ENCODE results near the gene TUBGCP6. TPM values are rescaled to one million over a fixed set of nuclear protein-coding genes. Genes with fewer than 3 reads are reported as not detected.

The TUBGCP6 gene
- polyA plus RNA-seq, 1 experiment = 8.5 TPM

DNA sequence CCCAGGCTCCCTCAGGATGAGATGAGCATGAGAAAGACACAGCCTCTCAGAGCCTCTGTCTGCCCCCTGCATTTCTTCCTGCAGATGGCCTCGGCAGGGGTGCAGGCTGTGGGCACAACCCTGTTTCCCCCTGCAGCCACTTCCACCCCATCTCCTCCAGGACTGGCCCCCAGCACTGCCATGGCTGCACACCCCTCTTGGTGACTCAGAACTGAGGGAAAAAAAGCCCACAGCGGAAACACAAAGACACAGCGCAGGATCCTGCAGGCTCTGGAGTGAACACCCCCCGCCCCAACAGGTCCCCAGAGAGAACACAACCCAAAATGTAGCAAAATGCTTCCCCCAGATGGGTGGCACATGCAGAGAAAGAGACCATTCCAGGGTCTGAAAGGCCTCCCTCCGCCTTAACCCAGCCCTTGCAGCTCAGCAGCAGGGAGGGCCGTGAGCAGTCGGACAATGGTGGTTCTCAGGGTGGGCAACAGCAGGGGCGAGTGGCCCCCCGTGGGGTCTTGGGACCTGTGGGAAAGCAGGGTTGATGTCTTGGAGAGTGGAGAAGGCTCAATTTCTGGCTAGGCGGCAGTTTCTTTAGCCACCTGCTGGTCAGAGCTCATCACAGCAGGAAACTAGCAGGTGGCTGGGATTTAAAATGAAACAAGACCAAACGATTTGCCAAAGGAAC lies 8.0 kb downstream of the TUBGCP6 start:
- Histone ChIP-seq H3K27ac (ENCODE audit: low read depth, low read length) (no peak overlapping the region), H3K4me3 (ENCODE audit: low read depth, low read length) (no peak overlapping the region), H3K9me3 (ENCODE audit: control insufficient read depth, insufficient read depth, low read length) (peaks cover 11% of the 10 kb centered on the region; the same call in 1 of the 2 replicates), H3K27me3 (ENCODE audit: control insufficient read depth, insufficient read depth, low read length) (no peaks in the 10 kb centered on the region)
- ChIA-PET POLR2A (interaction anchor here (1.0 kb wide), 1 partner anchor 15 kb away, joined by 3 read pairs; the partner anchor contains the start of gene HDAC10), CTCF (interaction anchor here (1.4 to 2.6 kb wide), 3 partner anchors 15 to 130 kb away, joined by 3 to 6 read pairs (median 3); no protein-coding TSS in a partner anchor)
- no peak for DNase-seq (ENCODE audit: low read depth, low spot score)
- peak; percentile 58 for TF ChIP-seq CTCF (IDR thresholded peaks at IDR 0.05; ENCODE audit: low read depth, low read length)

- CTCF ChIA-PET = no interaction called here
- DNase-seq (ENCODE audit: low read depth, low spot score) = no peak
- Histone ChIP-seq H3K4me3 (ENCODE audit: low read depth, low read length) (no peak overlapping the region), H3K27ac (ENCODE audit: low read depth, low read length) (no peak overlapping the region), H3K27me3 (ENCODE audit: control insufficient read depth, insufficient read depth, low read length) (no peaks in the 10 kb centered on the region), H3K9me3 (ENCODE audit: control insufficient read depth, insufficient read depth, low read length) (peaks cover 11% of the 10 kb centered on the region; the same call in 1 of the 2 replicates)
- POLR2A ChIA-PET = no interaction called here
- TF ChIP-seq CTCF (IDR thresholded peaks at IDR 0.05; ENCODE audit: low read depth, low read length) = no peak
These were observed 11.6 kb downstream of the TUBGCP6 start for GRCh38 chr22:50233223-50233622.

DNA sequence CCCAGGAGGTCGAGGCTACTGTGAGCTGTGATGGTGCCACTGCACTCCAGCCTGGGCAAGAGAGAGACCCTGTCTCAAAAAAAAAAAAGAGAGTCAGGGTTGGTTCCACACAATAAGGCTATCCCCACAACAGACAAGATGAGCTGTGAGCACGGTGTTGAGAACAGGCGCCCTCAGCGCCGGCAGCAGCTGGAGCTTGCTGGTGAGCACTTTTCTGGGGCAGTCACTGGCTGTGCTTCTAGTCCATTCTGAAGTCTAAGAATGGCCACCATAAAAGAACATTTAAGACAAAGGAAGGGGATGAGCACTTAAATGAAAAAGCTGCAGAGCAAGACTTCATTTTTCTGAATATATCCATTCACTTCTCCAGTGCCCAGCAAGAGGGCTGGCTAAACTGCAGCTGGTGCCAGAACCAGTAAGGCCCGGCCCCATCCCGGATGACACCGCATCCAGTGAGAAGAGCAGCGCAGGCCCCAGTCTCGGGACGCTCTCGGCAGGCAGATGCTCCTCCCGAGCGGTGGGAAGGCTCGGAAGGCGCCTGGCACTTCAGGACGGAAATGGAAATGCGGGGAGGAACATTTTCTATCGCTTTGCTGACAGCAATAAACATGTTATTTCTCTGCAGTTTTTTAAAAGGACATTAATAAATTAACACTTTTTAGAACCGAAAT lies 12.2 kb downstream of the TUBGCP6 start:
- DNase-seq (ENCODE audit: low read depth, low spot score) = no peak
- Histone ChIP-seq H3K9me3 (ENCODE audit: control insufficient read depth, insufficient read depth, low read length) (peaks cover 11% of the 10 kb centered on the region; the same call in 1 of the 2 replicates), H3K27ac (ENCODE audit: low read depth, low read length) (no peak overlapping the region), H3K4me3 (ENCODE audit: low read depth, low read length) (no peak overlapping the region), H3K27me3 (ENCODE audit: control insufficient read depth, insufficient read depth, low read length) (no peaks in the 10 kb centered on the region)
- no peak for TF ChIP-seq CTCF (IDR thresholded peaks at IDR 0.05; ENCODE audit: low read depth, low read length)
- CTCF ChIA-PET = no interaction called here
- POLR2A ChIA-PET = interaction anchor here (0.7 kb wide), 2 partner anchors 159 to 182 kb away, joined by 3 to 4 read pairs; no protein-coding TSS in a partner anchor

GRCh38 chr22:50229370-50229769 lies 15.5 kb downstream of the TUBGCP6 start:
- ChIA-PET POLR2A (no interaction called here), CTCF (interaction anchor here (0.6 to 1.4 kb wide), 3 partner anchors 12 to 130 kb away, joined by 3 to 9 read pairs (median 4); no protein-coding TSS in a partner anchor)
- TF ChIP-seq CTCF (IDR thresholded peaks at IDR 0.05; ENCODE audit: low read depth, low read length) = no peak

GRCh38 chr22:50228366-50228765 lies 16.5 kb downstream of the TUBGCP6 start:
- no peak for TF ChIP-seq CTCF (IDR thresholded peaks at IDR 0.05; ENCODE audit: low read depth, low read length)
- no peak for DNase-seq (ENCODE audit: low read depth, low spot score)
- Histone ChIP-seq H3K9me3 (ENCODE audit: control insufficient read depth, insufficient read depth, low read length) (no peaks in the 10 kb centered on the region; the same call in 1 of the 2 replicates), H3K27me3 (ENCODE audit: control insufficient read depth, insufficient read depth, low read length) (no peaks in the 10 kb centered on the region), H3K4me3 (ENCODE audit: low read depth, low read length) (no peak overlapping the region), H3K27ac (ENCODE audit: low read depth, low read length) (no peak overlapping the region)
- POLR2A ChIA-PET = no interaction called here
- CTCF ChIA-PET = no interaction called here

More at GRCh38 chr22:50229370-50229769, 15.5 kb downstream of the TUBGCP6 start:
- Histone ChIP-seq H3K9me3 (ENCODE audit: control insufficient read depth, insufficient read depth, low read length) (peaks cover 1% of the 10 kb centered on the region; the same call in 1 of the 2 replicates), H3K27ac (ENCODE audit: low read depth, low read length) (no peak overlapping the region), H3K4me3 (ENCODE audit: low read depth, low read length) (no peak overlapping the region), H3K27me3 (ENCODE audit: control insufficient read depth, insufficient read depth, low read length) (no peaks in the 10 kb centered on the region)
- DNase-seq (ENCODE audit: low read depth, low spot score) = no peak
